ENCODE data around the gene ADAMTS17.

DNA sequence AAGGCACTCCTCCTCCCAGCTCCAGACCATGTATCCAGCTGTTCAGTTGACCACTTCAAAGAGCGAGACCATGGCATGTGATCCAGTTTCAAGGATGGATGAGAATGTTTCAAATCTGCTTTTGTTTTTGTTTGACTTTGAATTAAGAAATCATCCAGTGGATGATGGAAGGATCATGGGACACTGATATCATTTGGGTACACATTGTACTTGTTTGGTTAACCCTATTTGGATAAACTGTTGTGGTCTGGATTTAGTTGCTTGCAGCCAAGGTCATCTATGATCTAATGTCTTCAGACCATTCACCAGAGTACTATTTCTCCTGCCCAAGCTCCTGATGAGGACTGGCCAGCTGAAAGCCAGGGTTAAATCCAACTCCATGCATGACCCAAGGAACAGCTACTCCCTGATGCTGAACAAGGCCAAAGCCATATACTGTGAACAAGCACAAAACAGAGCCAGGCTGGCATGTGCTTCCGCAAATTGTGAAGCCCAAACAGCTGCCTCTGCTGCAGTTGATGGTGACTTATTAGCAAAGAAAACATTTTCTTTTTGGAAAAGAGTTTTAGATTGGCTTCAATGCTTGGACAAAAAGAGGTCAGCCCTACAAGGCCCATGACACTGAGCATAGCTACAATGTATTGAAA lies 5.2 kb upstream of the ADAMTS17 start:
- no peak for TF ChIP-seq TAF1 (IDR thresholded peaks at IDR 0.05; ENCODE audit: borderline replicate concordance, low read depth, low read length)
- no peak for TF ChIP-seq POLR2AphosphoS5 (IDR thresholded peaks at IDR 0.05; ENCODE audit: low read depth, low read length)
